Heart left ventricle (tissue), 16 donors: Measurements from ENCODE around the gene TCFL5. TPM values are rescaled to one million over a fixed set of nuclear protein-coding genes. Genes with fewer than 3 reads are reported as not detected.
A peak's percentile ranks its signal among the peaks of the same experiment; 100 is the strongest.

Experiments
- ATAC-seq, 4 donors: fragments of 200-7000 bp; cut with Tn5 transposase; one replicate each; pipeline ENCODE4 v1.9.1; 2020 to 2022; ENCODE audit warnings: moderate library complexity in 4 of 4, mild to moderate bottlenecking in 3 of 4, moderate number of reproducible peaks in 1 of 4
- DNase-seq, 5 donors: peaks; one replicate each; pipeline ENCODE4 v3.0.0-alpha.2; 2020
- H3K27ac ChIP-seq, 12 donors: fragments of 200-600 bp; sonication (generic) in 4 of 12; one replicate each; pipeline versions ENCODE4 v1.5.0 to v1.8.0; 2016 to 2022; ENCODE audit warnings: mild to moderate bottlenecking in 2 of 12
- H3K27me3 ChIP-seq, 9 donors: fragments of 200-600 bp; sonication (generic) in 2 of 9; one replicate each; pipeline versions ENCODE4 v1.5.1 to v1.8.0; 2016 to 2022; ENCODE audit warnings: mild to moderate bottlenecking in 3 of 9
- H3K36me3 ChIP-seq, 9 donors: fragments of 200-600 bp; sonication (generic) in 2 of 9; one replicate each; pipeline versions ENCODE4 v1.5.0 to v1.8.0; 2018 to 2022; ENCODE audit warnings: mild to moderate bottlenecking in 2 of 9
- H3K4me1 ChIP-seq, 12 donors: fragments of 200-600 bp; sonication (generic) in 4 of 12; one replicate each; pipeline versions ENCODE4 v1.5.0 to v1.8.0; 2016 to 2022; ENCODE audit warnings: mild to moderate bottlenecking in 3 of 12
- H3K4me3 ChIP-seq, 12 donors: fragments of 200-600 bp; sonication (generic) in 4 of 12; one replicate each; pipeline versions ENCODE4 v1.5.0 to v1.8.0; 2017 to 2022; ENCODE audit warnings: mild to moderate bottlenecking in 9 of 12, moderate library complexity in 4 of 12
- H3K9me3 ChIP-seq, 12 donors: fragments of 200-600 bp; sonication (generic) in 4 of 12; one replicate each; pipeline versions ENCODE4 v1.5.0 to v1.8.0; 2016 to 2022; ENCODE audit warnings: mild to moderate bottlenecking in 1 of 12
- POLR2A ChIP-seq, 2 donors: fragments of 450-650 bp; IDR thresholded peaks; one replicate each; pipeline ENCODE4 v1.6.1; 2017; ENCODE audit warnings: antibody characterized with exemption in 2 of 2, mild to moderate bottlenecking in 2 of 2, moderate library complexity in 2 of 2
- whole genome bisulfite sequencing, 4 donors: extraction: QIAGEN DNeasy Blood & Tissue Kit in 2 of 4; methylation state at CpG; one replicate each; pipeline versions ENCODE4 v1.1.5 to v1.1.7; 2013 to 2018; 5-methylcytosine and 5-hydroxymethylcytosine counted together
- intact Hi-C, 10 donors: fragments of 100-400 bp; cut with DNase I; formaldehyde crosslinking; loops; one replicate each; pipeline versions ENCODE4 v1.11.1 to v1.14.2; 2022
- polyA plus RNA-seq, 2 donors: library from polyadenylated mRNA; stranded (reverse); fragments of 200-250 nt; gene quantifications; one replicate each; pipeline ENCODE4 v1.2.3, GENCODE V29; 2013
- total RNA-seq, 9 donors: library from RNA; depleted of rRNA in 2 of 9; stranded (reverse); fragments of >200 nt in 2 of 9; fragmentation: NEBNext Ultra II Directional in 3 of 9; extraction: Animal tissue kit (Norgen Biotek cat#: 25700) in 3 of 9; gene quantifications; one replicate each; pipeline versions ENCODE4 v1.1.0 to v1.2.4, GENCODE V29; 2016 to 2023
- TF ChIP-seq, protein P1 (sequence below), 12 donors: fragments of 200-600 bp; sonication (generic) in 4 of 12; IDR thresholded peaks; one replicate each; pipeline versions ENCODE4 v1.5.0 to v1.8.0; 2018 to 2022; ENCODE audit warnings: antibody characterized with exemption in 12 of 12, mild to moderate bottlenecking in 5 of 12
- donor health status: ischemic (EF 13 %, LVEDD 7.1; RV severe dilation, severe dysfunction).
- donor health status: healthy with polysubstance abuse.
- donor health status: DM: no; HTN: yes; CAD: no.
- donor health status: DM: no; HTN: no; CAD: no.
- donor health status: ischemic (EF 25% LVEDD 6.9; RV normal size, moderate dysfunction).
- donor health status: ischemic (EF 25% LVEDD 5.7; RV mildly dilated, moderate dysfunction).
- donor health status: healthy.
- donor health status: DM: yes; HTN: yes; CAD: no.
- donor health status: ischemic (EF 35%, LVEDD 5.7; RV mildly dilated, moderate dysfunction).
- donor health status: nonischemic (EF 11% LVEDD 7.7; RV severe dilation, severe dysfunction).
- donor health status: DM: yes; HTN: yes; CAD: no.
- donor health status: PGD.
- donor health status: ischemic (EF 29% LVEDD 5.4; RV normal size, mild dysfunction).
- donor health status: nonischemic (EF 23%, LVEDD 6.1; RV moderate dilation, normal function).

TCFL5 gene
- total and polyA plus RNA-seq, 11 donors: 2.5 to 8.2 (median 5.9) TPM

DNA sequence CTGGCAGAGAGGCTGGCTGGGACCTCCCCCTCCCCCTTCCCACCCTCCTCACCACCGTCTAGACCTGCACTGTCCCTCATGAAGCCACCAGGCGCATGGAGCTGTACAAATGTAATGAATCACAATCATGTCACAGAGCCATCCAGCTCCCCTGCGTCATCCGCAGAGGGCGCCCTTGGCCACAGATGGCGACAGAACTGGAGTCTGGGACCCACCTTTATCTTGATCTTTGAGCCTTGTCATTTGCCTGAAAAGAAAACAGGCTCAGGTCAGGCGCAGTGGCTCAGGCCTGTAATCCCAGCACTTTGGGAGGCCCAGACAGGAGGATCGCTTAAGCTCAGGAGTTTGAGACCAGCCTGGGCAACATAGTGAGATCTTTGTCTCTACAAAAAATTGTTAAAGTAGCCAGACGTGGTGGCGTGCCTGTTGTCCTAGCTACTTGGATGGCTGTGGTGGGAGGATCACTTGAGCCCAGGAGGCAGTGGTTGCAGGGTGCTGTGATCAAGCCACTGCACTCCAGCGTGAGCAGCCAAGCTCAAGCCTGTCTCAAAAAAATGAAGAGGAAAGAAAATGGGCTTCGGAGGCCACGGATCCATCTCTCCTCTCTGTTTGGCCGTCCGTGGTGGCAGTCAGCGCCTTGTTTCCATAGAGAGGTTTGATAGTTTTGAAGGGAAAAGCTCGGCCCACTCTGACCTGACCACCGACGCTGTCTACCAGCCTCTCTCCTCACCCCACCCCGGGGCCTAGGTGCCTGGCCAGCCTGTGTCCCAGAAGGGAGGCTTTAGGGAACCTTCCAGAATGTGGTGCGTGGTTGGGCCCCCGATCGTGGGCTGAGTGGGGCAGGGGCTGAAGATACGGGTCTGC lies 38.6 kb downstream of the TCFL5 start:
- no peak overlapping the region for H3K4me3 ChIP-seq
- no peak for ATAC-seq
- H3K36me3 ChIP-seq: no peaks in the 10 kb centered on the region
- intact Hi-C loops: no loop called here
- peaks cover 0 to 36% (median 26%) of the 10 kb centered on the region in 12 donors for H3K4me1 ChIP-seq
- no peak for DNase-seq
- TF ChIP-seq, protein P1, sequence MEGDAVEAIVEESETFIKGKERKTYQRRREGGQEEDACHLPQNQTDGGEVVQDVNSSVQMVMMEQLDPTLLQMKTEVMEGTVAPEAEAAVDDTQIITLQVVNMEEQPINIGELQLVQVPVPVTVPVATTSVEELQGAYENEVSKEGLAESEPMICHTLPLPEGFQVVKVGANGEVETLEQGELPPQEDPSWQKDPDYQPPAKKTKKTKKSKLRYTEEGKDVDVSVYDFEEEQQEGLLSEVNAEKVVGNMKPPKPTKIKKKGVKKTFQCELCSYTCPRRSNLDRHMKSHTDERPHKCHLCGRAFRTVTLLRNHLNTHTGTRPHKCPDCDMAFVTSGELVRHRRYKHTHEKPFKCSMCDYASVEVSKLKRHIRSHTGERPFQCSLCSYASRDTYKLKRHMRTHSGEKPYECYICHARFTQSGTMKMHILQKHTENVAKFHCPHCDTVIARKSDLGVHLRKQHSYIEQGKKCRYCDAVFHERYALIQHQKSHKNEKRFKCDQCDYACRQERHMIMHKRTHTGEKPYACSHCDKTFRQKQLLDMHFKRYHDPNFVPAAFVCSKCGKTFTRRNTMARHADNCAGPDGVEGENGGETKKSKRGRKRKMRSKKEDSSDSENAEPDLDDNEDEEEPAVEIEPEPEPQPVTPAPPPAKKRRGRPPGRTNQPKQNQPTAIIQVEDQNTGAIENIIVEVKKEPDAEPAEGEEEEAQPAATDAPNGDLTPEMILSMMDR (IDR thresholded peaks at IDR 0.05): peak in 2 of 12 donors; percentile 8 to 15
- no peak for TF ChIP-seq POLR2A (IDR thresholded peaks at IDR 0.05)
- H3K9me3 ChIP-seq: no peaks in the 10 kb centered on the region
- peaks cover 0 to 9% (median 0%) of the 10 kb centered on the region in 9 donors for H3K27me3 ChIP-seq
- 86 to 92% (median 89%) methylated on average over 20 to 24 of the region's 24 CpGs for WGBS, 4 donors
- H3K27ac ChIP-seq: no peak overlapping the region

DNA sequence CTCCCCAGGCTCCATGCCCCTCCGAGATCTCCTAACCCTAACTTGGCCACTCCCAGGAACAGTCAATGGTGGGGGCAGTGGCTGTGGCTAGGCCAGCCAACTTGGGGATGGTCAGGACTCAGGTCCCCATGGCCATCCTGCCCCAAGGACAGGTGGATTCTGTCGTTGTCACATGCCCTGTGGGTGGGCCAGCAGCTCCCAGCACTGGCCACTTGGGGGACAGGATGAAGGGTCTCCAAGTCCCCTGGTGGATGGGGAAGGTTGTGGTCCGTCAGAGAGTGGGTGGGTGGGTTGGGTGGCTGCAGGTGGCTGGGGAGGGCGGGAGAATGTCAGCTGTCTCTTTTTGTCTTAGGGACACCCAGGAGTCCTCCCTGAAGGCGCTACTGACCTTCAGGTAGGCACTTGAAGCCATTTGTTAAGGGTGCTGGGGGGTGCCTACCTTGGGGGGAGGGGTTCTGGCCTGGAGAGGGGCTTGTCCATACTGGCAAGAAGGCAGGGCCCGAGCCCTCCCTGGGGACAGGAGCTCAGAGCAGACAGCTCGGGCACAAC lies 39.3 kb downstream of the TCFL5 start:
- WGBS, 4 donors: 69 to 94% (median 83%) methylated on average over 6 to 7 of the region's 7 CpGs
- H3K27me3 ChIP-seq: peaks cover 3 to 16% (median 6%) of the 10 kb centered on the region in 9 donors
- ATAC-seq (no peak), DNase-seq (no peak)
- H3K4me1 ChIP-seq: peaks cover 0 to 43% (median 32%) of the 10 kb centered on the region in 12 donors
- intact Hi-C loops: no loop called here
- H3K4me3 ChIP-seq: no peak overlapping the region
- H3K27ac ChIP-seq: no peak overlapping the region
- no peaks in the 10 kb centered on the region for H3K36me3 ChIP-seq
- TF ChIP-seq, protein P1 (IDR thresholded peaks at IDR 0.05): no peak
- TF ChIP-seq POLR2A (IDR thresholded peaks at IDR 0.05): no peak
- H3K9me3 ChIP-seq: no peaks in the 10 kb centered on the region

DNA sequence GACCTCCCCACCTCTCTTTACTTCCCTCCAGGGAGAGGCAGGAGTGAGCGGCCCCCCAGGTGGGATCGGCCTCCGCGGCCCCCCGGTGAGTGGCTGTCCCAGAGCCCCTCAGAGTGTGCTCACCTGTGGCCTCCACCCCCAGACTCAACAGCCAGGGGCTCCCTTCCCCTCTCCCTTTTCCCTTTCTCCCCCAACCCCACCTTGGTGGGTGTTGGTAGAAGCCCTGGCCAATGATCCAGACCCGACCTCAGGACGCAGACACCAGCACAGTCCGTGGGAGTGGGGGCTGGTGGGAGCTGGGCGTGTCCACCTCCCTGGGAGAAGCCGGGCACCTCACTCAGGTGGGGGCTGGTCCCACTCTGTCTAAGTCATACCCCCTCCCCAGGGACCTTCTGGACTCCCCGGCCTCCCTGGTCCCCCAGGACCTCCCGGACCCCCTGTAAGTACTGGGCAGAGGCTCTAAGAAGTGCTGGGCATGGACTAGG lies 39.9 kb downstream of the TCFL5 start:
- Histone ChIP-seq H3K27me3 (peaks cover 8 to 21% (median 11%) of the 10 kb centered on the region in 9 donors), H3K4me3 (no peak overlapping the region), H3K36me3 (no peaks in the 10 kb centered on the region), H3K4me1 (peaks cover 0 to 49% (median 34%) of the 10 kb centered on the region in 12 donors), H3K9me3 (no peaks in the 10 kb centered on the region), H3K27ac (no peak overlapping the region)
- WGBS, 4 donors: 91 to 95% (median 94%) methylated on average over 10 to 12 of the region's 12 CpGs
- TF ChIP-seq, protein P1 (IDR thresholded peaks at IDR 0.05): no peak
- TF ChIP-seq POLR2A (IDR thresholded peaks at IDR 0.05): no peak
- intact Hi-C loops: no loop called here
- ATAC-seq (no peak), DNase-seq (no peak)
